IMR-90 (cell line): ENCODE data around the gene SLC6A20. TPM values are rescaled to one million over a fixed set of nuclear protein-coding genes. Genes with fewer than 3 reads are reported as not detected.
A peak's percentile ranks its signal among the peaks of the same experiment; 100 is the strongest.

Experiments
- ATAC-seq: fragments of 200-7000 bp; cut with Tn5 transposase; 2 replicates; pipeline ENCODE4 v1.9.1; 2020; ENCODE audit warnings: low read depth, mild to moderate bottlenecking, moderate library complexity
- BruUV-seq: library from RNA; stranded (reverse); fragments of 400-500 nt; replicated peaks from 2 replicates; lab custom pipeline; 2021; lab: Mats Ljungman, UMichigan
- CTCF ChIA-PET: fragments of 300-600 bp; formaldehyde crosslinking; extraction: SDS; loops from one replicate; lab custom pipeline; 2021; ENCODE audit warnings: antibody characterized with exemption; lab: Yijun Ruan, JAX
- POLR2A ChIA-PET: fragments of 300-600 bp; sonication (Branson Sonifier 250); formaldehyde crosslinking; loops from one replicate; lab custom pipeline; 2022; ENCODE audit warnings: antibody characterized with exemption; ENCODE audit not compliant: unreplicated experiment; lab: Charles Lee
- DNase-seq: peaks from one replicate; pipeline ENCODE4 v3.0.0; 2013
- H2AFZ ChIP-seq: replicated peaks from 2 replicates; pipeline ENCODE3; 2013; ENCODE audit warnings: low read length, mild to moderate bottlenecking; ENCODE audit not compliant: poor library complexity
- H2AK5ac ChIP-seq: 2 replicates; pipeline ENCODE4 v1.6.1; 2013; ENCODE audit warnings: low read depth, low read length, inconsistent platforms
- H2AK9ac ChIP-seq: replicated peaks from 2 replicates; pipeline ENCODE3; 2013; ENCODE audit warnings: mild to moderate bottlenecking, low read depth, low read length, moderate library complexity; ENCODE audit not compliant: poor library complexity
- H2BK120ac ChIP-seq: 2 replicates; pipeline ENCODE4 v1.6.1; 2013; ENCODE audit warnings: low read depth, low read length, inconsistent platforms
- H2BK15ac ChIP-seq: 3 replicates; pipeline ENCODE4 v1.6.1; 2013; ENCODE audit warnings: low read depth, low read length, inconsistent platforms
- H2BK20ac ChIP-seq: 2 replicates; pipeline ENCODE4 v1.6.1; 2013; ENCODE audit warnings: low read depth, mild to moderate bottlenecking, inconsistent platforms, low read length, moderate library complexity
- H2BK5ac ChIP-seq: 2 replicates; pipeline ENCODE4 v1.6.1; 2013; ENCODE audit warnings: mild to moderate bottlenecking, low read depth, low read length, inconsistent platforms; ENCODE audit not compliant: poor library complexity, severe bottlenecking
- H3K14ac ChIP-seq: replicated peaks from 2 replicates; pipeline ENCODE4 v1.6.1; 2013; ENCODE audit warnings: low read depth, low read length, inconsistent platforms
- H3K18ac ChIP-seq: 2 replicates; pipeline ENCODE4 v1.6.1; 2013; ENCODE audit warnings: low read depth, low read length, control low read depth
- H3K23ac ChIP-seq: 2 replicates; pipeline ENCODE4 v1.6.1; 2013; ENCODE audit warnings: low read depth, low read length, inconsistent platforms
- H3K27ac ChIP-seq: 2 replicates; pipeline ENCODE4 v1.5.1; 2013; ENCODE audit warnings: mild to moderate bottlenecking, control low read depth, low read length; ENCODE audit not compliant: insufficient read depth
- H3K27me3 ChIP-seq: 2 replicates; pipeline ENCODE4 v1.6.1; 2013; ENCODE audit warnings: low read length; ENCODE audit not compliant: control insufficient read depth, insufficient read depth
- H3K36me3 ChIP-seq: 2 replicates; pipeline ENCODE4 v1.6.1; 2013; ENCODE audit warnings: low read length, mixed read lengths; ENCODE audit not compliant: control insufficient read depth, insufficient read depth
- H3K4ac ChIP-seq: 2 replicates; pipeline ENCODE4 v1.6.1; 2013; ENCODE audit warnings: low read depth, low read length, inconsistent platforms
- H3K4me1 ChIP-seq: 2 replicates; pipeline ENCODE4 v1.6.1; 2013; ENCODE audit warnings: low read length, mixed read lengths; ENCODE audit not compliant: control insufficient read depth, insufficient read depth
- H3K4me2 ChIP-seq: 2 replicates; pipeline ENCODE4 v1.6.1; 2013; ENCODE audit warnings: low read depth, mild to moderate bottlenecking, control low read depth, low read length, moderate library complexity
- H3K4me3 ChIP-seq: 2 replicates; pipeline ENCODE4 v1.5.1; 2013; ENCODE audit warnings: low read depth, mild to moderate bottlenecking, control low read depth, low read length, moderate library complexity; ENCODE audit not compliant: insufficient read depth
- H3K56ac ChIP-seq: 2 replicates; pipeline ENCODE4 v1.6.1; 2013; ENCODE audit warnings: low read length, inconsistent platforms; ENCODE audit not compliant: insufficient read depth; ENCODE audit errors: extremely low read depth
- H3K79me1 ChIP-seq, 2 experiments: 2 replicates each; pipeline ENCODE4 v1.6.1; 2013; ENCODE audit warnings: low read length in 2 of 2, inconsistent platforms in 1 of 2, low read depth in 1 of 2
- H3K9ac ChIP-seq: 2 replicates; pipeline ENCODE4 v1.6.1; 2013; ENCODE audit warnings: low read depth, low read length, control low read depth
- H3K9me1 ChIP-seq: 2 replicates; pipeline ENCODE4 v1.6.1; 2013; ENCODE audit warnings: low read length, inconsistent platforms; ENCODE audit not compliant: insufficient read depth
- H3K9me3 ChIP-seq: 2 replicates; pipeline ENCODE4 v1.6.1; 2013; ENCODE audit warnings: low read length; ENCODE audit not compliant: control insufficient read depth, insufficient read depth
- H4K20me1 ChIP-seq: 2 replicates; pipeline ENCODE4 v1.6.1; 2013; ENCODE audit warnings: low read length, inconsistent platforms; ENCODE audit not compliant: insufficient read depth
- H4K5ac ChIP-seq: 2 replicates; pipeline ENCODE4 v1.6.1; 2013; ENCODE audit warnings: mild to moderate bottlenecking, low read depth, low read length, control low read depth
- H4K8ac ChIP-seq, 2 experiments: 2 replicates each; pipeline ENCODE4 v1.6.1; 2013; ENCODE audit warnings: low read depth in 2 of 2, low read length in 2 of 2, control low read depth in 1 of 2, inconsistent platforms in 1 of 2
- H4K91ac ChIP-seq: 2 replicates; pipeline ENCODE4 v1.6.1; 2013; ENCODE audit warnings: low read depth, low read length, inconsistent platforms; ENCODE audit not compliant: insufficient read depth
- FOS ChIP-seq: fragments of 150-350 bp; IDR thresholded peaks from 2 replicates; pipeline ENCODE4 v1.6.1; 2016; ENCODE audit warnings: low read depth, low read length
- WGBS, 2 experiments: methylation state at CpG; one replicate each; pipeline versions ENCODE4 v1.1.5 to v1.1.7; 2013; ENCODE audit warnings: missing lambda C conversion rate in 2 of 2; ENCODE audit not compliant: insufficient read length in 1 of 2; ENCODE audit errors: extremely low coverage in 2 of 2; 5-methylcytosine and 5-hydroxymethylcytosine counted together
- dilution Hi-C: fragments of 300-500 bp; cut with HindIII; formaldehyde crosslinking; loops from one replicate; pipeline ENCODE4 v1.14.3; 2018; ENCODE audit warnings: low sequenced_read_pairs; ENCODE audit not compliant: unreplicated experiment
- in situ Hi-C: fragments of 300-500 bp; cut with MboI; formaldehyde crosslinking; loops from 3 replicates; pipeline ENCODE4 v1.14.3; 2019; ENCODE audit warnings: low sequenced_read_pairs, inconsistent platforms, mixed read lengths
- intact Hi-C: fragments of 100-400 bp; cut with micrococcal nuclease; formaldehyde crosslinking; loops from 2 replicates; pipeline ENCODE4 v1.10.0; 2022
- polyA plus RNA-seq, 3 experiments: library from polyadenylated mRNA; depleted of rRNA; stranded (reverse); fragments of >200 nt; gene quantifications; 2 replicates each; pipeline ENCODE4 v1.2.3, GENCODE V29; 2012; ENCODE audit warnings: low replicate concordance in 1 of 3
- total RNA-seq: library from RNA; depleted of rRNA; stranded (reverse); fragments of >200 nt; gene quantifications from 2 replicates; pipeline ENCODE4 v1.2.3, GENCODE V29; 2012

SLC6A20 gene
- total and polyA plus RNA-seq, 2 of the 4 experiments (the other 2 are of a cell fraction), result not detected

DNA sequence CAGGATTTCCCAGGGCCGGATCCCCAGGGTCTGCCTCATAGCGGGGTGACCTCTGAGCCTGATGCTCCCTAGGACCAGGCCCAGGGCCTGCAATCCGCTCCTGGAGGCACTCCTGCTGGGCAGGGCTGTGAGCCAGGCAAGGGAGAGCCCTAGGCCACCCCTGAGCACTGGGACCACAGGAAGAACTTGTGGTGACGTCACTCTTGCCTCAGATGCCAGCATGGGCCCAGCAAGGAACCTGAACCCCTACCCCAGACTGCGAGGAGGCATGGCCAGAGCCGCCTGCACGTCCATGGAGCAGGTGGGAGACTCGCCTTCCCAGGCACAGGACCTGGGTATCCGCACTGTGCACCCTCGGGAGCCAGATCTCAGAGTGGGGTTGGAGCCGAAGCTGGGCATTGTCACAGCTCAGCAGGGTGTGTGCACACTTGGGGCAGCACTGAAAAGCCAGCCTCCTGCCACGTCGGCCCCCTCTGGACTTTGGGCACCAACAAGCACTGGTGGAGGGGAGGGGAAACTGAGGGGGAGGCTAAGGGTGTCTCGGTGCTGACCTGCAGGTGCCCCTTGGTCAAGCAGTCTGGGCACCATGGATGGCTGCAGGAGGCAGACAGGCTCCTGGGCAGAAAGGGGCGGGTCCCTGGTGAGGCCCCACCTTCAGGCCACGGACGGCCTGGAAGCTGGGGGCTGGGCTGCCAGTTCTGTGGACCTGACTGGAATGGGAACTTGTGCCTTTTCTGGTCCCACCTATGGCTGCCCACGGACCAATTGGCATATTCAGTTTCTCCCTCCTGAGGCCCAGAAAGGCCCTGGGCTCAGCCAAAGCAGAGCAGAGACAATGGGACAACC lies 49.3 kb downstream of the SLC6A20 start:
- no peaks in the 10 kb centered on the region for H3K9me3 ChIP-seq
- H3K4me1 ChIP-seq, result no peaks in the 10 kb centered on the region
- no peak overlapping the region for H3K14ac ChIP-seq
- DNase-seq, result no peak
- no peak overlapping the region for H4K91ac ChIP-seq
- H3K9ac ChIP-seq, result no peak overlapping the region
- no peaks in the 10 kb centered on the region for H3K27me3 ChIP-seq
- no peak overlapping the region for H3K27ac ChIP-seq
- BruUV-seq, result no TSS peak
- H3K23ac ChIP-seq, result no peak overlapping the region
- no peak overlapping the region for H4K8ac ChIP-seq
- dilution Hi-C loops, result no loop called here
- H3K56ac ChIP-seq, result no peak overlapping the region
- no peak overlapping the region for H3K4me3 ChIP-seq
- ATAC-seq, result no peak; the same call in 1 of the 2 replicates
- H2BK120ac ChIP-seq, result no peak overlapping the region
- no peak overlapping the region for H3K4me2 ChIP-seq
- H2AK9ac ChIP-seq, result peak overlapping the region; percentile 19
- H2AFZ ChIP-seq, result no peak overlapping the region
- H3K9me1 ChIP-seq, result peaks cover 5% of the 10 kb centered on the region; the same call in 1 of the 2 replicates
- ChIA-PET CTCF (no interaction called here), POLR2A (no interaction called here)
- no peak for TF ChIP-seq FOS
- no peak overlapping the region for H3K4ac ChIP-seq
- no peaks in the 10 kb centered on the region for H4K20me1 ChIP-seq
- no peak overlapping the region for H4K5ac ChIP-seq
- no peak overlapping the region for H2BK15ac ChIP-seq
- no peak overlapping the region for H2BK5ac ChIP-seq
- H3K79me1 ChIP-seq, result peaks cover 0 to 6% of the 10 kb centered on the region in 2 experiments; a peak in 2 of 4 replicates
- intact Hi-C loops, result no loop called here
- no peak overlapping the region for H3K18ac ChIP-seq
- H2BK20ac ChIP-seq, result no peak overlapping the region
- WGBS, 2 experiments, result 98% methylated on average over 6 of the region's 18 CpGs; no CpG with 5 or more reads in 1 of the 2 experiments
- in situ Hi-C loops, result no loop called here
- H3K36me3 ChIP-seq, result peaks cover 37% of the 10 kb centered on the region
- H2AK5ac ChIP-seq, result no peak overlapping the region
